Hepatocyte (in vitro differentiated cells): ENCODE measurements around the gene PGR.

Source experiments
- EZH2 ChIP-seq: fragments of 200-600 bp; sonication (generic); IDR thresholded peaks from 2 replicates; pipeline ENCODE4 v1.6.1; 2016; ENCODE audit warnings: antibody characterized with exemption, mild to moderate bottlenecking, borderline replicate concordance
- TF ChIP-seq, protein P1 (sequence below): fragments of 200-600 bp; sonication (generic); IDR thresholded peaks from 2 replicates; pipeline ENCODE4 v1.5.1; 2016; ENCODE audit warnings: antibody characterized with exemption, mild to moderate bottlenecking; ENCODE audit not compliant: poor library complexity

DNA sequence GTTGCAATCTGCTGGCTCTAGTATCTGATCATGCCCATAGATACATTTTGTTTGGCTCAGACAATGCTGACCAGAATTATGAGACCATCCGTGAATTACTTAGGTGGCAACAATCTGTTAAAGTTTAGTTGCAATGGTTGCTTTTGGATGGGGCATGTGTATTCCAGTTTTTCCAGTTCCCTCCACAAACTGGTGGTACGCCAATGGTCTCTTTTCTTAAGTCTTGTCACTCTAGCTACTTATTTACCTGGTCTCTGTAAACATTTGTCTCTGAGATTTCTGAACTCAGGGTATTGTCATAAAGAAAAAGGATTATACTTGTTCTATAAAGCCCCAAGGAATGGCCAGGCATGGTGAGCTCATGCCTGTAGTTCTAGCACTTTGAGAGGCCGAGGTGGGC lies 65.9 kb downstream of the PGR start:
- TF ChIP-seq, protein P1, sequence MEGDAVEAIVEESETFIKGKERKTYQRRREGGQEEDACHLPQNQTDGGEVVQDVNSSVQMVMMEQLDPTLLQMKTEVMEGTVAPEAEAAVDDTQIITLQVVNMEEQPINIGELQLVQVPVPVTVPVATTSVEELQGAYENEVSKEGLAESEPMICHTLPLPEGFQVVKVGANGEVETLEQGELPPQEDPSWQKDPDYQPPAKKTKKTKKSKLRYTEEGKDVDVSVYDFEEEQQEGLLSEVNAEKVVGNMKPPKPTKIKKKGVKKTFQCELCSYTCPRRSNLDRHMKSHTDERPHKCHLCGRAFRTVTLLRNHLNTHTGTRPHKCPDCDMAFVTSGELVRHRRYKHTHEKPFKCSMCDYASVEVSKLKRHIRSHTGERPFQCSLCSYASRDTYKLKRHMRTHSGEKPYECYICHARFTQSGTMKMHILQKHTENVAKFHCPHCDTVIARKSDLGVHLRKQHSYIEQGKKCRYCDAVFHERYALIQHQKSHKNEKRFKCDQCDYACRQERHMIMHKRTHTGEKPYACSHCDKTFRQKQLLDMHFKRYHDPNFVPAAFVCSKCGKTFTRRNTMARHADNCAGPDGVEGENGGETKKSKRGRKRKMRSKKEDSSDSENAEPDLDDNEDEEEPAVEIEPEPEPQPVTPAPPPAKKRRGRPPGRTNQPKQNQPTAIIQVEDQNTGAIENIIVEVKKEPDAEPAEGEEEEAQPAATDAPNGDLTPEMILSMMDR: no peak
- TF ChIP-seq EZH2: no peak
